H9 (cell line): ENCODE results near the gene RFPL1. TPM values are rescaled to one million over a fixed set of nuclear protein-coding genes. Genes with fewer than 3 reads are reported as not detected.
"Not testable (repeated sequence)": the region's sequence is repeated elsewhere in the genome, so short reads cannot be mapped to it uniquely, and the experiment has no call there.

Experiments used
- DNase-seq: peaks from one replicate; pipeline ENCODE4 v3.0.0-alpha.2; 2017
- H2AFZ ChIP-seq: one replicate; pipeline ENCODE4 v1.6.1; 2013; ENCODE audit warnings: mild to moderate bottlenecking, low read length, control low read depth, moderate library complexity
- H2AK5ac ChIP-seq: 2 replicates; pipeline ENCODE4 v1.6.1; 2013; ENCODE audit warnings: low read length, control low read depth, mixed read lengths; ENCODE audit not compliant: insufficient read length
- H2BK120ac ChIP-seq: one replicate; pipeline ENCODE4 v1.6.1; 2013; ENCODE audit warnings: low read depth, mild to moderate bottlenecking, low read length, control low read depth, inconsistent platforms; ENCODE audit not compliant: poor library complexity, severe bottlenecking
- H2BK12ac ChIP-seq: 2 replicates; pipeline ENCODE4 v1.6.1; 2013; ENCODE audit warnings: low read length, control low read depth, mixed read lengths, low read depth; ENCODE audit not compliant: insufficient read length
- H2BK15ac ChIP-seq: 2 replicates; pipeline ENCODE4 v1.6.1; 2013; ENCODE audit warnings: low read depth, low read length, control low read depth
- H2BK20ac ChIP-seq: one replicate; pipeline ENCODE4 v1.6.1; 2013; ENCODE audit warnings: low read depth, mild to moderate bottlenecking, low read length, control low read depth, inconsistent platforms; ENCODE audit not compliant: poor library complexity, severe bottlenecking
- H2BK5ac ChIP-seq: 2 replicates; pipeline ENCODE4 v1.6.1; 2013; ENCODE audit warnings: low read length, control low read depth, mixed read lengths; ENCODE audit not compliant: insufficient read length
- H3K14ac ChIP-seq: 2 replicates; pipeline ENCODE4 v1.6.1; 2013; ENCODE audit warnings: low read length, control low read depth; ENCODE audit not compliant: insufficient read depth
- H3K18ac ChIP-seq: 2 replicates; pipeline ENCODE4 v1.6.1; 2013; ENCODE audit warnings: low read depth, mild to moderate bottlenecking, mixed read lengths, low read length, control low read depth; ENCODE audit not compliant: insufficient read length
- H3K23ac ChIP-seq: 2 replicates; pipeline ENCODE4 v1.6.1; 2013; ENCODE audit warnings: low read length, control low read depth, mixed read lengths, low read depth; ENCODE audit not compliant: insufficient read length
- H3K23me2 ChIP-seq: 2 replicates; pipeline ENCODE4 v1.6.1; 2013; ENCODE audit warnings: low read depth, mild to moderate bottlenecking, mixed read lengths, low read length, control low read depth; ENCODE audit not compliant: insufficient read length, poor library complexity, severe bottlenecking
- H3K27ac ChIP-seq: 2 replicates; pipeline ENCODE4 v1.5.1; 2013; ENCODE audit warnings: low read length, control low read depth, mixed read lengths, low read depth; ENCODE audit not compliant: insufficient read length
- H3K27me3 ChIP-seq: 2 replicates; pipeline ENCODE4 v1.6.1; 2013; ENCODE audit warnings: low read length, control low read depth, inconsistent platforms; ENCODE audit not compliant: insufficient read depth
- H3K4ac ChIP-seq: 2 replicates; pipeline ENCODE4 v1.6.1; 2013; ENCODE audit warnings: low read depth, mild to moderate bottlenecking, control low read depth, inconsistent platforms, low read length, moderate library complexity
- H3K4me1 ChIP-seq: 2 replicates; pipeline ENCODE4 v1.6.1; 2013; ENCODE audit warnings: low read length, control low read depth, inconsistent platforms; ENCODE audit not compliant: insufficient read depth
- H3K4me2 ChIP-seq: 2 replicates; pipeline ENCODE4 v1.6.1; 2013; ENCODE audit warnings: low read length, control low read depth, mixed read lengths; ENCODE audit not compliant: insufficient read length, insufficient read depth
- H3K56ac ChIP-seq: 2 replicates; pipeline ENCODE4 v1.6.1; 2013; ENCODE audit warnings: low read depth, mild to moderate bottlenecking, mixed read lengths, low read length, control low read depth; ENCODE audit not compliant: insufficient read length
- H3K79me1 ChIP-seq: 2 replicates; pipeline ENCODE4 v1.6.1; 2013; ENCODE audit warnings: low read depth, mild to moderate bottlenecking, moderate library complexity, low read length, control low read depth, inconsistent platforms; ENCODE audit not compliant: insufficient read depth, poor library complexity, severe bottlenecking
- H3K79me2 ChIP-seq: 2 replicates; pipeline ENCODE4 v1.6.1; 2013; ENCODE audit warnings: low read length, control low read depth, inconsistent platforms; ENCODE audit not compliant: insufficient read depth
- H3K9ac ChIP-seq: 2 replicates; pipeline ENCODE4 v1.6.1; 2013; ENCODE audit warnings: low read length, control low read depth, mixed read lengths; ENCODE audit not compliant: insufficient read length; ENCODE audit errors: extremely low read depth
- H3K9me3 ChIP-seq: one replicate; pipeline ENCODE4 v1.6.1; 2013; ENCODE audit warnings: low read depth, low read length, inconsistent platforms; ENCODE audit not compliant: control insufficient read depth
- H3T11ph ChIP-seq: one replicate; pipeline ENCODE4 v1.6.1; 2013; ENCODE audit warnings: mild to moderate bottlenecking, low read length, control low read depth, inconsistent platforms
- H4K20me1 ChIP-seq: one replicate; pipeline ENCODE4 v1.6.1; 2013; ENCODE audit not compliant: control insufficient read depth, insufficient read length, insufficient read depth
- H4K5ac ChIP-seq: 2 replicates; pipeline ENCODE4 v1.6.1; 2013; ENCODE audit warnings: low read depth, mild to moderate bottlenecking, mixed read lengths, low read length, control low read depth; ENCODE audit not compliant: insufficient read length
- H4K8ac ChIP-seq: replicated peaks from 2 replicates; pipeline ENCODE4 v1.6.1; 2013; ENCODE audit warnings: low read length, control low read depth, mixed read lengths, low read depth; ENCODE audit not compliant: insufficient read length
- H4K91ac ChIP-seq: 2 replicates; pipeline ENCODE4 v1.6.1; 2013; ENCODE audit warnings: low read depth, mild to moderate bottlenecking, moderate library complexity, mixed read lengths, low read length, control low read depth; ENCODE audit not compliant: insufficient read length
- H3K27ac Mint-ChIP-seq, 3 experiments: 2 replicates in 2 of 3; 3 replicates in 1 of 3; pipeline ENCODE4 v1.8.0; 2020 to 2021; ENCODE audit warnings: mixed read lengths in 3 of 3, mild to moderate bottlenecking in 1 of 3, moderate library complexity in 1 of 3
- H3K27me3 Mint-ChIP-seq: 2 replicates; pipeline ENCODE4 v1.8.0; 2021; ENCODE audit warnings: low read depth, mild to moderate bottlenecking, moderate library complexity, mixed read lengths
- H3K36me3 Mint-ChIP-seq, 3 experiments: 2 replicates in 2 of 3; 3 replicates in 1 of 3; pipeline ENCODE4 v1.8.0; 2020 to 2021; ENCODE audit warnings: low read depth in 3 of 3, mixed read lengths in 3 of 3; ENCODE audit not compliant: insufficient read depth in 1 of 3
- H3K4me1 Mint-ChIP-seq, 2 experiments: 2 replicates each; pipeline ENCODE4 v1.8.0; 2020; ENCODE audit warnings: mixed read lengths in 2 of 2
- H3K4me3 Mint-ChIP-seq, 2 experiments: 2 replicates in 1 of 2; 3 replicates in 1 of 2; pipeline ENCODE4 v1.8.0; 2020 to 2021; ENCODE audit warnings: mild to moderate bottlenecking in 2 of 2, mixed read lengths in 2 of 2, moderate library complexity in 1 of 2
- H3K9me3 Mint-ChIP-seq, 2 experiments: 2 replicates in 1 of 2; 3 replicates in 1 of 2; pipeline ENCODE4 v1.8.0; 2020; ENCODE audit warnings: mild to moderate bottlenecking in 2 of 2, mixed read lengths in 2 of 2, moderate library complexity in 1 of 2
- WGBS: extraction: QIAGEN DNeasy Blood & Tissue Kit; methylation state at CpG from one replicate; pipeline ENCODE4 v1.1.7; 2013; ENCODE audit warnings: missing lambda C conversion rate, low lambda C conversion rate, mixed read lengths; ENCODE audit not compliant: insufficient read length; ENCODE audit errors: extremely low coverage; 5-methylcytosine and 5-hydroxymethylcytosine counted together
- total RNA-seq: library from RNA; stranded (reverse); gene quantifications from 2 replicates; pipeline ENCODE4 v1.2.1, GENCODE V29; 2021
- TF ChIP-seq, protein P1 (sequence below): fragments of 200-600 bp; sonication (generic); conservative IDR thresholded peaks from 3 replicates; pipeline ENCODE4 v1.8.0; 2021; ENCODE audit warnings: antibody characterized with exemption, mild to moderate bottlenecking

Gene RFPL1
- total RNA-seq, 1 experiment from 2014 or later: not detected

DNA sequence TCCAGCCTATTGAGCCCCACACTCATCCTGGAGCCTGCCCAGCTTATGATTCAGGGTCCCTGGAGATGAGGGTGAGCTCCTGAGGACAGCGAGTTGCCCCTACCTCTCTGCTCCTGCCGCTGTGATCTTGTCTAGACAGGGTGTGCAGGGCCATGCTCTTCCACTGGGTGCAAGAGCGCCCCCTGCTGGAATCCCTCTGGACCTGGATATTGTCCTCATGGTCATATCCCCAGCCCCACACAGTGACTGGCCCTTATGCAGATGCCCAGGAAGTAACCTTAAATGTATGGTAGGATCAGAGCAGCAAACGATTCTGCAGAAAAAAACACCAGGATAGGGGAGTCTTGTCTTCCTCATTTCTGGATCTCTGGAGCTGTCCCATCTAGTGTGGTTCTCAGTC is 25.6 kb upstream of the RFPL1 start:
- H3K23me2 ChIP-seq, H3K27me3 Mint-ChIP-seq, H3K27ac Mint-ChIP-seq, H2AK5ac ChIP-seq, H3K79me2 ChIP-seq, H4K8ac ChIP-seq, H4K91ac ChIP-seq, H2BK5ac ChIP-seq, H3K18ac ChIP-seq, H3K27ac ChIP-seq, H3K23ac ChIP-seq, H3K4ac ChIP-seq, H3K36me3 Mint-ChIP-seq, H2BK120ac ChIP-seq, H4K5ac ChIP-seq, H3K9me3 ChIP-seq, H2BK15ac ChIP-seq, H3K14ac ChIP-seq, H3K9ac ChIP-seq, H3T11ph ChIP-seq, H3K27me3 ChIP-seq, H2AFZ ChIP-seq, H3K4me2 ChIP-seq, H2BK12ac ChIP-seq, H3K9me3 Mint-ChIP-seq, H3K4me1 ChIP-seq, H3K56ac ChIP-seq, H3K79me1 ChIP-seq, H4K20me1 ChIP-seq, H2BK20ac ChIP-seq, H3K4me3 Mint-ChIP-seq: not testable (repeated sequence)
- WGBS: no CpG with 5 or more reads among the region's 4 CpGs
- TF ChIP-seq, protein P1, sequence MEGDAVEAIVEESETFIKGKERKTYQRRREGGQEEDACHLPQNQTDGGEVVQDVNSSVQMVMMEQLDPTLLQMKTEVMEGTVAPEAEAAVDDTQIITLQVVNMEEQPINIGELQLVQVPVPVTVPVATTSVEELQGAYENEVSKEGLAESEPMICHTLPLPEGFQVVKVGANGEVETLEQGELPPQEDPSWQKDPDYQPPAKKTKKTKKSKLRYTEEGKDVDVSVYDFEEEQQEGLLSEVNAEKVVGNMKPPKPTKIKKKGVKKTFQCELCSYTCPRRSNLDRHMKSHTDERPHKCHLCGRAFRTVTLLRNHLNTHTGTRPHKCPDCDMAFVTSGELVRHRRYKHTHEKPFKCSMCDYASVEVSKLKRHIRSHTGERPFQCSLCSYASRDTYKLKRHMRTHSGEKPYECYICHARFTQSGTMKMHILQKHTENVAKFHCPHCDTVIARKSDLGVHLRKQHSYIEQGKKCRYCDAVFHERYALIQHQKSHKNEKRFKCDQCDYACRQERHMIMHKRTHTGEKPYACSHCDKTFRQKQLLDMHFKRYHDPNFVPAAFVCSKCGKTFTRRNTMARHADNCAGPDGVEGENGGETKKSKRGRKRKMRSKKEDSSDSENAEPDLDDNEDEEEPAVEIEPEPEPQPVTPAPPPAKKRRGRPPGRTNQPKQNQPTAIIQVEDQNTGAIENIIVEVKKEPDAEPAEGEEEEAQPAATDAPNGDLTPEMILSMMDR: peak; percentile 74
- H3K4me1 Mint-ChIP-seq: peaks cover 14 to 17% of the 10 kb centered on the region in 2 experiments
- DNase-seq: peak; percentile 43

DNA sequence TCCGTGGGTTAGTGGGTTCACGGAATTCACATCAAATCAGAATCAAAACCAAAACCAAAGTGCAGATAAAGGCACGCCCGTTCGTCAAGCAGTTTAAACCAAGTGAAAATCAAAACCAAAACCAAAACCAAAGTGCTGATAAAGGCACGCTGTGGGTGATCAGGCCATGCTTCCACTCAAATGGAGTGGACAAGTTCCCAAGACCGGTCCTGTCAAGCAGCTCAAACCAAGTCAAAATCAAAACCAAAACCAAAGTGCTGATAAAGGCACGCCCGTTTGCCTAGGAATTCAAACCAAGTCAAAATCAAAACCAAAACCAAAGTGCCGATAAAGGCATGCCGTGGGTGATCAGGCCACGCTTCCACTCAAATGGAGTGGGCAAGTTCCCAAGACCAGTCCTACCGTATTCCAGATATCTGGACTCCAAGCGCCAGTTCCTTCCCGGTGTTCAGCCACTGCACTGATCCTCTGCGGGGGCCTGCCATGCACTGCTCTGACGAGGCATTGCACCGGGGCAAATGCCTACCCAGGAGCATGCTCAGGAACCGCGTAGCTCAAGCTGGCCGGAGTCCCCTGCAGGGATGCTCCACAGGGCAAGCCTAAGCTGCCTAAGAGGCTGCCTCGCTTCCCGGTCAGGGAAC is 23.3 kb upstream of the RFPL1 start:
- not testable (repeated sequence) for H3K4ac ChIP-seq, H3K79me1 ChIP-seq, H3K27ac Mint-ChIP-seq, H3K9me3 ChIP-seq, H2AK5ac ChIP-seq, H2BK12ac ChIP-seq, H3K18ac ChIP-seq, H2BK5ac ChIP-seq, H3K14ac ChIP-seq, H3K23me2 ChIP-seq, H4K20me1 ChIP-seq, H2BK120ac ChIP-seq, H3K27me3 ChIP-seq, H3K27me3 Mint-ChIP-seq, H4K91ac ChIP-seq, H3K27ac ChIP-seq, H3K4me2 ChIP-seq, H3K56ac ChIP-seq, H3K36me3 Mint-ChIP-seq, H3T11ph ChIP-seq, H2BK20ac ChIP-seq, H3K4me1 ChIP-seq, H3K9me3 Mint-ChIP-seq, H2BK15ac ChIP-seq, H3K79me2 ChIP-seq, H4K8ac ChIP-seq, H3K9ac ChIP-seq, H3K4me3 Mint-ChIP-seq, H4K5ac ChIP-seq, H3K23ac ChIP-seq
- peak overlapping the region; percentile 22 for H2AFZ ChIP-seq
- H3K4me1 Mint-ChIP-seq: peaks cover 14 to 17% of the 10 kb centered on the region in 2 experiments
- WGBS: no CpG with 5 or more reads among the region's 23 CpGs
- DNase-seq: peak; percentile 43
